SK-N-MC (cell line): Measurements from ENCODE around the gene FOSL1.
"Not testable (repeated sequence)": the region's sequence is repeated elsewhere in the genome, so short reads cannot be mapped to it uniquely, and the experiment has no call there.

ENCODE experiments used
- EZH2 ChIP-seq: fragments of 200-600 bp; sonication (generic); IDR thresholded peaks from one replicate; pipeline ENCODE4 v1.6.1; 2017; ENCODE audit warnings: antibody characterized with exemption
- POLR2AphosphoS5 ChIP-seq: IDR thresholded peaks from 2 replicates; pipeline ENCODE4 v1.6.1; 2012; ENCODE audit warnings: mild to moderate bottlenecking, low read depth, low read length, borderline replicate concordance

DNA sequence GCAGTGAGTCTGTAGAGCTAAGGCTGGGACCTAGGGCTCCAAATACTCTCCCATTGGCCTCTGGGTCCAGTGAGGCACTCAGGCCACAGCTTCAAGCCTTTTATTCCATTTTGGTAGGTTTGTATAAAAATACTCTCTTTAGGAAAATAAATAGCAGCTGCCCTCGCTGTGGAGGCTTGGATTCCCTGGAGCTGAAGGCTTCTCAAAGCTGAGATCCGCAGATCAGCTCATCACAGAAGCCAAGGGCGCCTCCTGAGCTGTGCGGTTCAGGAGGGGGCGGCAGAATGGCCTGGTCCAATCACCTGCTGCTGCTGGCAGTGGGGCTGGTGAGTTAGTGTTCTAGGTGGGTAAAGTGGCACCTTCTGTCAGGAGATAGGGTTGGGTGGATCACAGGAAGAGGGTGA lies 8.0 kb downstream of the FOSL1 start:
- not testable (repeated sequence) for TF ChIP-seq POLR2AphosphoS5, EZH2
